Right lobe of liver (tissue), 6 donors: ENCODE measurements around the gene PDE4C. TPM values are rescaled to one million over a fixed set of nuclear protein-coding genes. Genes with fewer than 3 reads are reported as not detected.
A peak's percentile ranks its signal among the peaks of the same experiment; 100 is the strongest.

Source experiments
- ATAC-seq, 4 donors: fragments of 200-7000 bp; cut with Tn5 transposase; one replicate each; pipeline ENCODE4 v1.9.1; 2020; ENCODE audit warnings: mild to moderate bottlenecking in 4 of 4, moderate library complexity in 4 of 4
- DNase-seq, 3 donors: peaks; one replicate each; pipeline ENCODE4 v3.0.0-alpha.2; 2020
- H3K27ac ChIP-seq, 3 donors: fragments of 200-600 bp; one replicate each; pipeline ENCODE4 v1.8.0; 2022
- H3K27me3 ChIP-seq, 2 donors: fragments of 200-600 bp; one replicate each; pipeline ENCODE4 v1.8.0; 2022
- H3K36me3 ChIP-seq, 4 donors: fragments of 200-600 bp; sonication (generic) in 1 of 4; one replicate each; pipeline versions ENCODE4 v1.5.1 to v1.8.0; 2017 to 2022; ENCODE audit warnings: control low read depth in 1 of 4
- H3K4me1 ChIP-seq, 4 donors: fragments of 200-600 bp; sonication (generic) in 1 of 4; one replicate each; pipeline versions ENCODE4 v1.5.1 to v1.8.0; 2017 to 2022; ENCODE audit warnings: control low read depth in 1 of 4
- H3K4me3 ChIP-seq, 3 donors: fragments of 200-600 bp; one replicate each; pipeline ENCODE4 v1.8.0; 2022
- H3K9me3 ChIP-seq, 4 donors: fragments of 200-600 bp; sonication (generic) in 1 of 4; one replicate each; pipeline versions ENCODE4 v1.5.1 to v1.8.0; 2017 to 2022; ENCODE audit warnings: control low read depth in 1 of 4
- POLR2A ChIP-seq: fragments of 450-650 bp; IDR thresholded peaks from one replicate; pipeline ENCODE4 v1.6.1; 2017; ENCODE audit warnings: antibody characterized with exemption, mild to moderate bottlenecking
- WGBS: methylation state at CpG from one replicate; pipeline ENCODE4 v1.1.6; 2018; ENCODE audit warnings: low coverage, low lambda C conversion rate; ENCODE audit not compliant: insufficient coverage; ENCODE audit errors: missing lambda C conversion rate; 5-methylcytosine and 5-hydroxymethylcytosine counted together
- intact Hi-C, 2 donors: fragments of 100-400 bp; cut with DNase I; formaldehyde crosslinking; loops; one replicate each; pipeline versions ENCODE4 v1.11.2 to v1.14.1; 2022
- total RNA-seq, 6 experiments: library from RNA; depleted of rRNA in 2 of 6; stranded (reverse); fragments of >200 nt in 2 of 6; fragmentation: NEBNext Ultra II Directional in 3 of 6; extraction: Animal tissue kit (Norgen Biotek cat#: 25700) in 3 of 6; gene quantifications; one replicate each; pipeline versions ENCODE4 v1.1.0 to v1.2.4, GENCODE V29; 2016 to 2023
- TF ChIP-seq, protein P1 (sequence below), 4 donors: fragments of 200-600 bp in 3 of 4; fragments of 450-650 bp in 1 of 4; IDR thresholded peaks; one replicate each; pipeline versions ENCODE4 v1.5.1 to v1.8.0; 2016 to 2022; ENCODE audit warnings: antibody characterized with exemption in 4 of 4, mild to moderate bottlenecking in 2 of 4
- donor health status: DM: no; HTN: yes; CAD: no.
- donor health status: DM: no; HTN: no; CAD: no.
- donor health status: DM: no; HTN: no; CAD: no.
- donor health status: DM: no; HTN: yes; CAD: no.
- donor health status: DM: no; HTN: yes; CAD: no.

PDE4C gene
- total RNA-seq, 6 experiments from 2014 or later, result 0.25 to 1.1 (median 0.57) TPM

DNA sequence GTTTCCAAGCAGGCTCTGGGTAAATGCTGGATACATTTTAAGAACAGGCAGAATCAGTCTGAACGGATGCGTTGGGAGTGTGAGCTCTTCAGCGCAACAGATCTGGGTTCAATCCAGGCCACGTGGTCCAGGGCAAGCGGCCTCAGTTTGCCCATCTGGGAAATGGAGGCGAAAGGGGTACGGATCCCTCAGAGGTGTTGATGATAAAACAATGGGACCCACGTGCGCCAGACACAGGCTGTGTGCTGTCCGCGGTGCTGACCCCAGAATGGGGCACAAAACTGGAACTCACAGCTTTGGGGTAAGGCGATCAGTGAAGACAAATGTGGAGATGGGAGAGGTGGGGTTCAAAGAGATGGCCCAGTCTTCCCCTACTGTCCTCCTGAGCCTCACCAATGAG is 13.1 kb upstream of the PDE4C start:
- WGBS, result 26% methylated on average over 8 of the region's 12 CpGs
- Histone ChIP-seq H3K27me3 (peaks cover 0 to 3% of the 10 kb centered on the region in 2 donors), H3K9me3 (no peaks in the 10 kb centered on the region), H3K36me3 (no peaks in the 10 kb centered on the region), H3K4me3 (no peak overlapping the region), H3K4me1 (no peaks in the 10 kb centered on the region), H3K27ac (no peak overlapping the region)
- intact Hi-C loops, result no loop called here
- ATAC-seq (no peak), DNase-seq (no peak)
- no peak for TF ChIP-seq POLR2A
- TF ChIP-seq, protein P1, sequence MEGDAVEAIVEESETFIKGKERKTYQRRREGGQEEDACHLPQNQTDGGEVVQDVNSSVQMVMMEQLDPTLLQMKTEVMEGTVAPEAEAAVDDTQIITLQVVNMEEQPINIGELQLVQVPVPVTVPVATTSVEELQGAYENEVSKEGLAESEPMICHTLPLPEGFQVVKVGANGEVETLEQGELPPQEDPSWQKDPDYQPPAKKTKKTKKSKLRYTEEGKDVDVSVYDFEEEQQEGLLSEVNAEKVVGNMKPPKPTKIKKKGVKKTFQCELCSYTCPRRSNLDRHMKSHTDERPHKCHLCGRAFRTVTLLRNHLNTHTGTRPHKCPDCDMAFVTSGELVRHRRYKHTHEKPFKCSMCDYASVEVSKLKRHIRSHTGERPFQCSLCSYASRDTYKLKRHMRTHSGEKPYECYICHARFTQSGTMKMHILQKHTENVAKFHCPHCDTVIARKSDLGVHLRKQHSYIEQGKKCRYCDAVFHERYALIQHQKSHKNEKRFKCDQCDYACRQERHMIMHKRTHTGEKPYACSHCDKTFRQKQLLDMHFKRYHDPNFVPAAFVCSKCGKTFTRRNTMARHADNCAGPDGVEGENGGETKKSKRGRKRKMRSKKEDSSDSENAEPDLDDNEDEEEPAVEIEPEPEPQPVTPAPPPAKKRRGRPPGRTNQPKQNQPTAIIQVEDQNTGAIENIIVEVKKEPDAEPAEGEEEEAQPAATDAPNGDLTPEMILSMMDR (IDR thresholded peaks at IDR 0.05), result no peak

DNA sequence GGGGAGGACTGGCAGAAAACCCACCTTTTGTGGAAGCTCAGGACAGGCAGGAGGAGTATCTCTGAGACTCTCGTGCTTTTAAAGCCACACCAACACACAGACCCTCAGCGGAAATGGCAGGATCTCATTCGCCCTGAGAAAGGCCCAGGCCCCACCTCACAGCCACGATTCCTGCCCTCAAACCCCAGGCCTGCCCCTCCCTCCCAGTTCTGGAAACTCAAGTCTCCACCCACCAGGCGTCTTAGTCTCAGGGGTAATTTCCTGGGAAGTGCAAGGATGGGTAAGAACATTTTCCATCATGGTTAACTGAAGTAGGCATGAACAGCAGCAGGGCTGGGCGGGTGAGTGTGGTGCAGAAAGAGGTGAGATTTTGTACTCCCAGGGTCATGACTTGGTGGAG is 8.0 kb upstream of the PDE4C start:
- 30% methylated on average over 4 of the region's 6 CpGs for WGBS
- intact Hi-C loops, result no loop called here
- ATAC-seq (no peak), DNase-seq (no peak)
- H3K9me3 ChIP-seq, result no peaks in the 10 kb centered on the region
- no peaks in the 10 kb centered on the region for H3K27me3 ChIP-seq
- no peak overlapping the region for H3K27ac ChIP-seq
- H3K4me1 ChIP-seq, result no peaks in the 10 kb centered on the region
- H3K4me3 ChIP-seq, result no peak overlapping the region
- TF ChIP-seq, protein P1 (IDR thresholded peaks at IDR 0.05), result no peak
- TF ChIP-seq POLR2A, result no peak
- no peaks in the 10 kb centered on the region for H3K36me3 ChIP-seq

DNA sequence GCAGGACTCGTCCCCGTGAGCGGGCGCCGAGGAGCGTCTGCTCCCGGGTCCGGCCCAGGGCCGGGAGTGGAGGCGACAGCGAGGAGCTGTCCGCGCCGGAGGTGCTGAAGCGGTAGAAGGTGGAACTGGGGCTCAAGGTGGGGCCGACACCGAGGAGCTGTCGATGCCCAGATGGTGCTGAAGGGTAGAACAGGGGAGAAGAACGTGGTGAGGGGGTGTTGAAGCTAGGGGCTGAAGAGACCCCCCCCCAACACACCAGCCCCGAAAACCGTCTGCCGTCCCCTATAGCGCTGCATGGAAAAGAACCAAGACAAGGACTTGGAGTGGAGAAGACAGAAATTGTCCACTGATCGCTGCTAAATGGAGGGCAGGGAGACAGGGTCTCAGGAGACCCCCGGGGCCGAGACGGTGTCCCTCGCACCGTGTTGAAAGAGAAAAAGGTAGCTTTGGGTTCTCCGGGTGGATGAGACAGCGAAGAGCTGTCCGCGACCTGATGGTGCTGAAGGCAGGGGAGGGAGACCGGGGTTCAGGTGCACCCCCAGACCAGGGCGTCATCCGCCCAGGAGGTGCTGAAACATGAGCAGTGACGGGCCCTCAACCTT is 7.1 kb upstream of the PDE4C start:
- intact Hi-C loops, result no loop called here

DNA sequence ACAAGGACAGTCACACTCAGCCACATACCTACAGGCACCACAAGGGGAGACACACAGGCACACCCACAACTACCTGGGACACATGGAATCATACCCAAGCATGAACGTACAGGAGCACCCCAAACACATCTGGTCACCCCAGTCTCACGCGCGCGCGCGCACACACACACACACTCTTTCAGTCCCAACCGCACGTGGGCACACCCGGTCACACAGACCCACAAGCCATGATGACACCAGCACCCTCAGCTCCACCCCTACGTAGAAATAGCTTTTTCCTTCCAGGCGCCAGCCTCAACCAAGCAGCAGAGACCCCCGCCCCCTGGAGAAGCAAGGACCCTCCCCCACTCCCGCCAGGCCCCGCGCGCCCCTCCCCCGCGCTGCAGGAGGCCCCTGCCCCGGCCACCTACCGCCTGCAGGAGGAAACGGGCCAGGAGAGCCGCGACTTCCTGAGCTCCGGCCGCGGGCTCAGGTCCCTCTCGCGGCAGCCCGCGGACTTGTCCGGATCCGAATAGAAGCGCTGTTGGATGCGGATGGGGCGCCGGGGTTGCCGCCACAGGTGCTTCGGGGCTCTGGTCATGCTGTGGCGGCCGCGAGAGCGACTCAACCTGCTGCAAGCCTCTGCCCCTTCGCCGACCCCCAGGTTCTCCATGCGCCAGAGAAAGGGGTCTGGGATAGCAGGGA is 6.4 kb upstream of the PDE4C start:
- Histone ChIP-seq H3K36me3 (no peaks in the 10 kb centered on the region), H3K27ac (no peak overlapping the region), H3K27me3 (no peaks in the 10 kb centered on the region), H3K4me1 (no peaks in the 10 kb centered on the region), H3K9me3 (no peaks in the 10 kb centered on the region), H3K4me3 (no peak overlapping the region)
- DNase-seq (no peak), ATAC-seq (no peak)
- intact Hi-C loops, result no loop called here
- TF ChIP-seq, protein P1 (IDR thresholded peaks at IDR 0.05), result no peak
- no peak for TF ChIP-seq POLR2A
- WGBS, result 12% methylated on average over 10 of the region's 46 CpGs

More for the DNA sequence above, 7.1 kb upstream of the PDE4C start:
- ATAC-seq (peak; percentile 53 to 69 (median 60)), DNase-seq (peak in 1 of 3 donors; percentile 45)
- Histone ChIP-seq H3K9me3 (no peaks in the 10 kb centered on the region), H3K27ac (no peak overlapping the region), H3K36me3 (no peaks in the 10 kb centered on the region), H3K27me3 (no peaks in the 10 kb centered on the region), H3K4me3 (no peak overlapping the region), H3K4me1 (no peaks in the 10 kb centered on the region)
- WGBS, result 29% methylated on average over 25 of the region's 37 CpGs
- TF ChIP-seq, protein P1 (IDR thresholded peaks at IDR 0.05), result no peak
- no peak for TF ChIP-seq POLR2A
